Liver (tissue), 3 donors: ENCODE measurements around the gene KCNIP1.

ENCODE experiments used
- NR2F2 ChIP-seq: IDR thresholded peaks from 2 replicates; pipeline ENCODE4 v1.6.1; 2016; ENCODE audit warnings: antibody characterized with exemption
- RAD21 ChIP-seq, 2 donors: IDR thresholded peaks; 2 replicates each; pipeline ENCODE4 v1.6.1; 2016; ENCODE audit warnings: antibody characterized with exemption in 2 of 2, mild to moderate bottlenecking in 2 of 2
- SP1 ChIP-seq: IDR thresholded peaks from 2 replicates; pipeline ENCODE4 v1.6.1; 2018; ENCODE audit warnings: antibody characterized with exemption, mild to moderate bottlenecking
- YY1 ChIP-seq: IDR thresholded peaks from 2 replicates; pipeline ENCODE4 v1.6.1; 2016; ENCODE audit warnings: antibody characterized with exemption, mild to moderate bottlenecking
- TF ChIP-seq, protein P1 (sequence below): fragments of 150-350 bp; IDR thresholded peaks from 2 replicates; pipeline ENCODE4 v1.5.1; 2017; ENCODE audit warnings: improper control_type of control experiment, low read depth, low read length; ENCODE audit not compliant: missing input control
- TF ChIP-seq, protein P2 (sequence below): IDR thresholded peaks from 2 replicates; pipeline ENCODE4 v1.6.1; 2016; ENCODE audit warnings: antibody characterized with exemption
- donor health status: healthy.
- donor health status: healthy.

GRCh38 chr5:170484459-170484831, 19.4 kb upstream of the KCNIP1 start:
- no peak for TF ChIP-seq RAD21 (IDR thresholded peaks at IDR 0.05)
- TF ChIP-seq, protein P1, sequence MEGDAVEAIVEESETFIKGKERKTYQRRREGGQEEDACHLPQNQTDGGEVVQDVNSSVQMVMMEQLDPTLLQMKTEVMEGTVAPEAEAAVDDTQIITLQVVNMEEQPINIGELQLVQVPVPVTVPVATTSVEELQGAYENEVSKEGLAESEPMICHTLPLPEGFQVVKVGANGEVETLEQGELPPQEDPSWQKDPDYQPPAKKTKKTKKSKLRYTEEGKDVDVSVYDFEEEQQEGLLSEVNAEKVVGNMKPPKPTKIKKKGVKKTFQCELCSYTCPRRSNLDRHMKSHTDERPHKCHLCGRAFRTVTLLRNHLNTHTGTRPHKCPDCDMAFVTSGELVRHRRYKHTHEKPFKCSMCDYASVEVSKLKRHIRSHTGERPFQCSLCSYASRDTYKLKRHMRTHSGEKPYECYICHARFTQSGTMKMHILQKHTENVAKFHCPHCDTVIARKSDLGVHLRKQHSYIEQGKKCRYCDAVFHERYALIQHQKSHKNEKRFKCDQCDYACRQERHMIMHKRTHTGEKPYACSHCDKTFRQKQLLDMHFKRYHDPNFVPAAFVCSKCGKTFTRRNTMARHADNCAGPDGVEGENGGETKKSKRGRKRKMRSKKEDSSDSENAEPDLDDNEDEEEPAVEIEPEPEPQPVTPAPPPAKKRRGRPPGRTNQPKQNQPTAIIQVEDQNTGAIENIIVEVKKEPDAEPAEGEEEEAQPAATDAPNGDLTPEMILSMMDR, result no peak
- no peak for TF ChIP-seq SP1
- no peak for TF ChIP-seq NR2F2
- TF ChIP-seq, protein P2, sequence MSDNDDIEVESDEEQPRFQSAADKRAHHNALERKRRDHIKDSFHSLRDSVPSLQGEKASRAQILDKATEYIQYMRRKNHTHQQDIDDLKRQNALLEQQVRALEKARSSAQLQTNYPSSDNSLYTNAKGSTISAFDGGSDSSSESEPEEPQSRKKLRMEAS, result no peak
- TF ChIP-seq YY1, result no peak
